SK-N-SH (cell line): Measurements from ENCODE around the gene MBNL1. TPM values are rescaled to one million over a fixed set of nuclear protein-coding genes. Genes with fewer than 3 reads are reported as not detected.

Experiments used
- CTCF ChIA-PET: fragments of 300-600, 350-600 bp; formaldehyde crosslinking; extraction: SDS; loops from one replicate; lab custom pipeline; 2021; lab: Yijun Ruan, JAX
- POLR2A ChIA-PET: fragments of 350-600 bp; sonication (Branson Sonifier 250); formaldehyde crosslinking; extraction: SDS; loops from one replicate; lab custom pipeline; 2020; ENCODE audit warnings: antibody characterized with exemption, inconsistent platforms; lab: Yijun Ruan, JAX
- DNase-seq: peaks from one replicate; pipeline ENCODE4 v3.0.0; 2012
- H2AFZ ChIP-seq: fragments of 200-600 bp; sonication (generic); 2 replicates; pipeline ENCODE4 v1.8.1; 2016; ENCODE audit warnings: antibody characterized with exemption, mild to moderate bottlenecking, low read depth
- H3F3A ChIP-seq: fragments of 200-600 bp; sonication (generic); replicated peaks from 2 replicates; pipeline ENCODE3; 2016; ENCODE audit warnings: antibody characterized with exemption, mild to moderate bottlenecking; ENCODE audit not compliant: insufficient read depth
- H3K27ac ChIP-seq, 2 experiments: fragments of 200-500 bp in 1 of 2; fragments of 200-600 bp in 1 of 2; sonication (Bioruptor generic) in 1 of 2; sonication (generic), shearing (Covaris generic) in 1 of 2; 2 replicates each; pipeline versions ENCODE4 v1.5.1 to v1.6.1; 2014 to 2016; ENCODE audit warnings: low read depth in 2 of 2, inconsistent platforms in 1 of 2, low read length in 1 of 2, mild to moderate bottlenecking in 1 of 2, mixed read lengths in 1 of 2
- H3K27me3 ChIP-seq: fragments of 200-600 bp; sonication (generic), shearing (Covaris generic); 2 replicates; pipeline ENCODE4 v1.6.1; 2016; ENCODE audit warnings: mixed run types; ENCODE audit not compliant: insufficient read depth
- H3K36me3 ChIP-seq, 2 experiments: fragments of 200-500 bp in 1 of 2; fragments of 200-600 bp in 1 of 2; sonication (Bioruptor generic) in 1 of 2; sonication (generic) in 1 of 2; replicated peaks in 1 of 2; 2 replicates each; pipeline versions ENCODE3 to v1.5.1; 2014 to 2016; ENCODE audit warnings: low read length in 1 of 2, mild to moderate bottlenecking in 1 of 2; ENCODE audit not compliant: insufficient read depth in 2 of 2, control insufficient read depth in 1 of 2
- H3K4me1 ChIP-seq, 2 experiments: fragments of 200-500 bp in 1 of 2; fragments of 200-600 bp in 1 of 2; sonication (Bioruptor generic) in 1 of 2; sonication (generic), shearing (Covaris generic) in 1 of 2; 2 replicates each; pipeline versions ENCODE4 v1.5.1 to v1.6.1; 2014 to 2016; ENCODE audit warnings: low read depth in 1 of 2, low read length in 1 of 2, mixed run types in 1 of 2; ENCODE audit not compliant: insufficient read depth in 2 of 2, control insufficient read depth in 1 of 2
- H3K4me2 ChIP-seq: fragments of 200-600 bp; sonication (generic), shearing (Covaris generic); 2 replicates; pipeline ENCODE4 v1.6.1; 2017; ENCODE audit warnings: mixed run types
- H3K4me3 ChIP-seq, 2 experiments: fragments of 200-500 bp in 1 of 2; fragments of 200-600 bp in 1 of 2; sonication (Bioruptor generic) in 1 of 2; sonication (generic), shearing (Covaris generic) in 1 of 2; 2 replicates each; pipeline versions ENCODE4 v1.5.1 to v1.8.1; 2014 to 2016; ENCODE audit warnings: low read depth in 2 of 2, inconsistent platforms in 1 of 2, low read length in 1 of 2, mild to moderate bottlenecking in 1 of 2, mixed read lengths in 1 of 2, moderate library complexity in 1 of 2
- H3K79me2 ChIP-seq: fragments of 200-600 bp; sonication (generic); 2 replicates; pipeline ENCODE4 v1.8.1; 2017; ENCODE audit warnings: mild to moderate bottlenecking; ENCODE audit not compliant: insufficient read depth
- H3K9ac ChIP-seq: fragments of 200-600 bp; sonication (generic); 2 replicates; pipeline ENCODE4 v1.6.1; 2017; ENCODE audit warnings: mixed run types
- H3K9me2 ChIP-seq: fragments of 200-600 bp; sonication (generic); 2 replicates; pipeline ENCODE4 v1.6.1; 2017; ENCODE audit warnings: mixed run types
- H3K9me3 ChIP-seq: fragments of 200-600 bp; sonication (generic); 2 replicates; pipeline ENCODE4 v1.6.1; 2017; ENCODE audit warnings: mixed run types, mild to moderate bottlenecking, moderate library complexity
- H4K20me1 ChIP-seq: fragments of 200-600 bp; sonication (generic); 2 replicates; pipeline ENCODE4 v1.6.1; 2017; ENCODE audit warnings: mild to moderate bottlenecking, mixed run types; ENCODE audit not compliant: insufficient read depth
- CHD2 ChIP-seq: fragments of 150-350 bp; IDR thresholded peaks from 2 replicates; pipeline ENCODE4 v1.6.1; 2018; ENCODE audit warnings: low read length; ENCODE audit not compliant: partially characterized antibody
- ELF1 ChIP-seq: IDR thresholded peaks from 2 replicates; pipeline ENCODE4 v1.4.0; 2012
- EP300 ChIP-seq, 2 experiments: IDR thresholded peaks; 2 replicates each; pipeline versions ENCODE4 v1.4.0 to v1.6.1; 2012; ENCODE audit warnings: borderline replicate concordance in 1 of 2, low read depth in 1 of 2, low read length in 1 of 2
- EZH2phosphoT487 ChIP-seq: fragments of 200-600 bp; sonication (generic); IDR thresholded peaks from 2 replicates; pipeline ENCODE4 v1.6.1; 2017; ENCODE audit warnings: low read depth, mixed run types, mild to moderate bottlenecking, antibody characterized with exemption, moderate library complexity, borderline replicate concordance
- FOSL2 ChIP-seq: IDR thresholded peaks from 2 replicates; pipeline ENCODE4 v1.4.0; 2012; ENCODE audit warnings: low read depth, mild to moderate bottlenecking, moderate library complexity, borderline replicate concordance
- GATA2 ChIP-seq: sonication (generic); formaldehyde crosslinking; IDR thresholded peaks from 2 replicates; pipeline ENCODE4 v1.5.0; 2020; ENCODE audit warnings: mild to moderate bottlenecking, missing genetic modification reagents
- NRF1 ChIP-seq: IDR thresholded peaks from 2 replicates; pipeline ENCODE4 v1.6.1; 2012; ENCODE audit warnings: low read depth, mild to moderate bottlenecking, low read length
- PBX3 ChIP-seq: IDR thresholded peaks from 2 replicates; pipeline ENCODE4; 2012
- POLR2AphosphoS5 ChIP-seq: IDR thresholded peaks from 2 replicates; pipeline ENCODE4 v1.6.1; 2012; ENCODE audit warnings: low read depth, low read length
- RAD21 ChIP-seq: IDR thresholded peaks from 2 replicates; pipeline ENCODE4 v1.6.1; 2012; ENCODE audit warnings: mild to moderate bottlenecking, low read length
- RFX5 ChIP-seq: IDR thresholded peaks from 2 replicates; pipeline ENCODE4 v1.6.1; 2012; ENCODE audit warnings: mild to moderate bottlenecking, improper control_type of control experiment, low read length
- RXRA ChIP-seq: IDR thresholded peaks from 2 replicates; pipeline ENCODE4 v1.4.0; 2012; ENCODE audit warnings: low read depth, mild to moderate bottlenecking, borderline replicate concordance
- SMC3 ChIP-seq: IDR thresholded peaks from 2 replicates; pipeline ENCODE4 v1.6.1; 2012; ENCODE audit warnings: low read depth, low read length, improper control_type of control experiment
- USF1 ChIP-seq: IDR thresholded peaks from 2 replicates; pipeline ENCODE4 v1.4.0; 2012; ENCODE audit warnings: low read depth, borderline replicate concordance
- ZBTB33 ChIP-seq: IDR thresholded peaks from 2 replicates; pipeline ENCODE4 v1.4.0; 2012; ENCODE audit warnings: low read depth, borderline replicate concordance
- WGBS: methylation state at CpG from one replicate; pipeline ENCODE4 v1.1.6; 2017; ENCODE audit warnings: low lambda C conversion rate; 5-methylcytosine and 5-hydroxymethylcytosine counted together
- polyA plus RNA-seq, 3 experiments: library from polyadenylated mRNA; depleted of rRNA; stranded (reverse); fragments of >200 nt; gene quantifications; 2 replicates each; pipeline ENCODE4 v1.2.3, GENCODE V29; 2012

The MBNL1 gene
- polyA plus RNA-seq, 1 of the 3 experiments (the other 2 are of a cell fraction): 44.3 TPM

- no peak for TF ChIP-seq USF1
- no peak for TF ChIP-seq EZH2phosphoT487
- no peak for TF ChIP-seq GATA2 (CRISPR knock-in tag)
Observed at GRCh38 chr3:152309031-152309430, 40.3 kb downstream of the MBNL1 start (continued).

- no peak overlapping the region for H2AFZ ChIP-seq
Observed at GRCh38 chr3:152309535-152310307, 41.0 kb downstream of the MBNL1 start.

More at GRCh38 chr3:152309535-152310307, 41.0 kb downstream of the MBNL1 start:
- Histone ChIP-seq H3K27ac (peak overlapping the region; percentile 62 to 92), H3K4me2 (peak overlapping the region; percentile 13), H3K79me2 (peaks cover 100% of the 10 kb centered on the region), H3K4me1 (peaks cover 14 to 43% of the 10 kb centered on the region in 2 experiments; a peak in 3 of 4 replicates), H3K4me3 (no peak overlapping the region), H4K20me1 (peaks cover 43% of the 10 kb centered on the region), H3K36me3 (peaks cover 10 to 42% of the 10 kb centered on the region in 2 experiments), H3K27me3 (no peaks in the 10 kb centered on the region), H3K9me2 (no peaks in the 10 kb centered on the region), H3K9me3 (no peaks in the 10 kb centered on the region), H3K9ac (no peak overlapping the region; the same call in 1 of the 2 replicates), H3F3A (peaks cover 43% of the 10 kb centered on the region)
- 49% methylated on average over 6 of the region's 6 CpGs for WGBS
- no peak for TF ChIP-seq CHD2
- no peak for TF ChIP-seq RFX5
- 0 out of 2 replicates have a peak, but pooled peaks have one; percentile 4 for TF ChIP-seq PBX3
- TF ChIP-seq ELF1: no peak
- peak in 1 of 2 experiments; percentile 17; a peak in 1 of 4 replicates for TF ChIP-seq EP300 (IDR thresholded peaks at IDR 0.05; ENCODE audit: borderline replicate concordance in 1 of 2, low read depth in 1 of 2, low read length in 1 of 2)
- TF ChIP-seq FOSL2: peak; percentile 20; the same call in 1 of the 2 replicates
- TF ChIP-seq GATA2 (CRISPR knock-in tag): peak; percentile 67
- no peak for TF ChIP-seq USF1
- no peak for TF ChIP-seq RAD21
- TF ChIP-seq RXRA: no peak
- no peak for TF ChIP-seq SMC3
- TF ChIP-seq ZBTB33: no peak
- no peak for TF ChIP-seq NRF1
- TF ChIP-seq POLR2AphosphoS5: no peak
- no peak for DNase-seq
- POLR2A ChIA-PET: no interaction called here
- CTCF ChIA-PET: interaction anchor here (0.9 to 1.2 kb wide), 3 partner anchors 8 to 157 kb away, joined by 3 to 4 read pairs (median 3); no protein-coding TSS in a partner anchor
